Skin of body (tissue), 2 donors: ENCODE results near the gene PLAGL2. TPM values are rescaled to one million over a fixed set of nuclear protein-coding genes. Genes with fewer than 3 reads are reported as not detected.
"Not testable (repeated sequence)": the region's sequence is repeated elsewhere in the genome, so short reads cannot be mapped to it uniquely, and the experiment has no call there.

Experiments used
- DNase-seq: peaks from one replicate; lab custom pipeline; 2025; lab: John Stamatoyannopoulos, UW
- total RNA-seq: library from RNA; depleted of rRNA; stranded (reverse); fragments of >200 nt; gene quantifications from one replicate; pipeline ENCODE4 v1.2.3, GENCODE V29; 2014

The PLAGL2 gene
- total RNA-seq, 1 donor from 2014 or later, result 6.4 TPM

DNA sequence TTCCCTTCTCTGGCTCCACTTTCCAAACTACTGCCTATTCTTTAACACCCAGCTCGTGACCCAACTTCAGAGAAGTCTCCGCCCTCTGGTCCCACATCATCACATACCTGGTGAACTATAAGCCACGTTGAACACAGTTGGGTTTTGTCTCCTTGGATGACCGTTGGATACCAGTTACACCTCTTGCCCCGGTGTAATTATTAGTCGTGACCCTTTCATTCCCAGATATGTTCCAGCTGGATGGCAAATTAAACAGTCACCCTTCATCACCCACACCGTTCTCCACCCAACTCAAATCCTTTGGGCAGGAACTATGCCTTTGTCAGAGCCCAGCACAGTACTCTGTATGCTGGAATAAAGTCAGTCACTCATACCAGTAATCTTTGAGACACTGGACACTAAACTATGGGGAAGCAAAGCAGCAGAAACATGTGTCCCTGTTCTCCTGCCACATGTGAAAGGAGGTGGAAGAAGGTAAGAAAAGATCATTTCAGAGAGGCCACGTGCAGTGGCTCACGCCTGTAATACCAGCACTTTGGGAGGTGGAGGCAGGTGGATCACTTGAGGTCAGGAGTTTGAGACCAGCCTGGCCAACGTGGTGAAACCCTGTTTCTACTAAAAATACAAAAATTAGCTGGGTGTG, 22.5 kb downstream of the PLAGL2 start:
- no peak for DNase-seq

- DNase-seq, result no peak
Measured at GRCh38 chr20:32183947-32184635, 23.5 kb downstream of the PLAGL2 start.

DNA sequence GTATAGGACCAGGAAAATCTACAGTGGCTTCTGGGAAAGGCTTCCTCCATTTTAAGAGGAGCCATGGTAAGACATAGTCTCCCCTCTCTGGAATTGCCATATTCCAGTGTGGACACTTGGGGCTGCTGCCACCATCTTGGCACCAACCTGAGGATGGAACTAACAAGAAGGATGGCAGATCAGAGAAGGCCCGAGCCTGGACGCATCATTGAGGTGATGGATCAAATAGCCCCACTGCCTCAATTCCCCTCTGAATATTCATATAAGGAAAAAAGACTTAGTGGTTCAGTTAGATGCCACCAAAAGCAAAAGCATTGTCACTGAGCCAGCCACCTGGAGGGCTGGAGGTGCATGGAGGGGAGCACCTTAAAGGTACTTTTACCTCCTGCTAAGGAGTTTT, 25.9 kb downstream of the PLAGL2 start:
- DNase-seq, result no peak

DNA sequence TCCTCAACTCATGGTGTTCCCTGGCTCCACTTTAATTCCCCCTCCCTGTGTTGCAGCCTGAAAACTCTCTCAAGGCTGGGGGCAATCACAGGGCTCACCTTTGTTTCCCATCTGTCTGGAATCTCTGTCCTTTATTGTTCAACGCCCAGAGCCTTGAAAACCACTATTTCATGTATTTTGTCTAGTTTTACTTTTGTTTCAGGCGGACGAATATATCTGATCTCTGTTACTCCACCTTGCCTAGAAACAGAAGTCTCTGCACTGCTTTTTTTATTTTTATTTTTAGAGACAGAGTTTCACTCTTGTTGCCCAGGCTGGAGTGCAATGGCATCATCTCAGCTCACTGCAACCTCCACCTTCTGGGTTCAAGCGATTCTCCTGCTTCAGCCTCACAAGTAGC, 27.6 kb downstream of the PLAGL2 start:
- no peak for DNase-seq

- no peak for DNase-seq
Measured at GRCh38 chr20:32179515-32179914, 28.0 kb downstream of the PLAGL2 start.

DNA sequence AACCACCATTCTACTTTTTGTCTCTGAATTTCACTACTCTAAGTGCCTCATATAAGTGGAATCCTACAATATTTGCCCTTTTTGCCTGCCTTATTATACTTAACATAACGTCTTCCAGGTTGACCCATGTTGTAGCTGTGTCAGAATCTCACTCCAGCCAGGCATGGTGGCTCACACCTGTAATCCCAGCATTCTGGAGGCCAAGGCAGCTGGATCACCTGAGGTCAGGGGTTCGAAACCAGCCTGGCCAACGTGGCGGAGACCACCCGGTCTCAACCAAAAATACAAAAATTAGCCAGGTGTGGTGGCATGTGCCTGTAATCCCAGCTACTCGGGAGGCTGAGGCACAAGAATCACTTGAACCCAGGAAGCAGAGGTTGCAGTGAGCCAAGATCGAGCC, 29.8 kb downstream of the PLAGL2 start:
- DNase-seq, result not testable (repeated sequence)

DNA sequence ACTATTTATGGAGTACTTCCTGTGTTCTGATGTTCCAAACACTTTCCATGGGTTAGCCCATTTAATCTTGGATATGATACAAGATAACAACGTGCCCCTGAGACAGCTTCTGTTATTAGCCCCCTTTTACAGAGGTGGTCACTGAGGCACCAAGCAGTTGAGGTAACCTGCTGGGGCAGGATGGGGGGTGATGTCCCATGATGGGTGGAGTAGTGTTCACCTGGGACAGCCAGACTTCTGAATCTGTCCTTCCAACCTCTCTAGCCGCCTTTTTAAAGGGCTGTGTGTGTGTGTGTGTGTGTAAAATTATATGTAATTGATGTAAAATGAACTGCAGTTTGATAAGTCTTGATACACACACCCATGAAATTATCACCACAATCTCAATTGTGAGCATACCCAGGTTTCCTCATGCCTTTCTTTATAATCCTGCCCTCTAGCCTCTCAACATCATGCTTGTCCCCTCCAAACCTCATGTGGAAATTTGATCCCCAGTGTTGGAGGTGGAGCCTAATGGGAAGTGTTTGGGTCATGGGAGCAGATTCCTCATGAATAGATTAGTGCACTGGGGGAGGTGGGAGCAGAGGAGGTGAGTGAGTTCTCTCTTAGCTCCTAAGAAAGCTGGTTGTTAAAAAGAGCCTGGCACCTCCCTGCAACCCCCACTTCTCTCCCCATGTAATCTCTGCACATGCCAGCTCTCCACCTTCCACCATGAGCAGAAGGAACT, 39.2 kb downstream of the PLAGL2 start:
- DNase-seq, result no peak

DNA sequence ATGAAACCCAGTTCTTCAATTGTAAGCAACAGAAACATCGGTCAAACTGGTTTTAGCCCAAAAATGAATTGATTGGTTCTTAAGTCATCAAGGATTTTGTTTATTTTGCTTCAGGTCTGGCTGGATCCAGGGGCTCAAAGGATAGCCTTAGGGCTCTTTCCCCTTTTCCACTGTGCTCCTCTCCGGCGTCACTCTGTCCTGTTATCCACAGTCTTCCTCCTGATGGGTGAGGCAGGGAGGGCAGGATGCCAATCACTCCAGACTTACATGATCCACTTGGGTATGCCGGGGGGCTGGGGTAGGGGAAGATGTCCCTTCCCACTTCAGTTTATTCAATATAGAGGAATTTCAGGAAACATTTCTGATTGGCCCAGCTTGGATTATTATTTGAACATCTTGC, 40.0 kb downstream of the PLAGL2 start:
- DNase-seq, result no peak

DNA sequence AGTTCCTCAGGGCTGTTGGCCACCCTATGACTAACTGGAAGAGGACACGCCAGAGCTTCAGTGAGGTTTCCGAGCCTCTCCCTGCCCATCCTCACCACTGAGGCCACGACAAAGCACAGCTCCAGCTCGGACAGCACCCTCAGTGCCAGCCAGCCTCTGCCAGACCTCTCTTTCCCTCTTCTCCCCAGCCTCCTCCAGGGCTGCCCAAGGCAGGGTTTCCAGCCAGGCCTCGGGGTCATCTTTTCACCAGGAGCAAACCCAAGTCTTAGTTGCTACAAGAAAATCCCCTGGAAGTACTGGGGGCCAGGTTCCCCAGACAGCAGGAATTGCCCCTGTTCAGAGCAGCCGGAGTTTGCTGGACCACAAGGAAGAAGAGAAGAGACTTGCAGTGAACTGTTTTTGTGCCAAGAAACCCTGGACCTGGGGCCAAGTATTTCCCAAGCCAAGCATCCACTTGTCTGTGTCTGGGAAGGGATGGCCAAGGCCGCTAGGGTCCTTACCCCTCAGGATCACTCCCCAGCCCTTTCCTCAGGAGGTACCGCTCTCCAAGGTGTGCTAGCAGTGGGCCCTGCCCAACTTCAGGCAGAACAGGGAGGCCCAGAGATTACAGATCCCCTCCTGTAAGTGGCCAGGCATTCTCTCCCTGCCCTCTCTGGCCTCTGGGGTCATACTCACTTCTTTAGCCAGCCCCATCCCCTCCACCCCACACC, 41.6 kb downstream of the PLAGL2 start:
- no peak for DNase-seq

- no peak for DNase-seq
Measured at GRCh38 chr20:32164984-32165735, 42.4 kb downstream of the PLAGL2 start.

GRCh38 chr20:32163951-32164350, 43.6 kb downstream of the PLAGL2 start:
- DNase-seq, result no peak

DNA sequence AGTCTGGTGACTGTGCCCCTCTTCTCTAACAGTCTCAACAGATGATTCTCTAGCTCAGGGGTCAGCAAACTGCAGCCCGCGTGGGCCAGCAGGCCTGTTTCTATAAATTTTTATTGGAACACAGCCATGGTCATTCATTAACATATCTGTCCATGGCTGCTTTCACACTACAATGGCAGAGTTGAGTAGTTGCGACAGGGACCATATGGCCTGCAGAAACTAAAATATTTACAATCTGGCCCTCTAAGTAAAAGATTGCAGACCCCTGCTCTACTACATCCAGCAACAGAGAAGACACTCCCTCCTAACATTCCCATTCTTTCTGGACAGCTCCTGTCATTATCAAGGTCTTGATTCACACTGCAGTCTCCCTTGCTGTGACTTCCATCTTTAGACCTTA, 45.2 kb downstream of the PLAGL2 start:
- DNase-seq, result no peak

DNA sequence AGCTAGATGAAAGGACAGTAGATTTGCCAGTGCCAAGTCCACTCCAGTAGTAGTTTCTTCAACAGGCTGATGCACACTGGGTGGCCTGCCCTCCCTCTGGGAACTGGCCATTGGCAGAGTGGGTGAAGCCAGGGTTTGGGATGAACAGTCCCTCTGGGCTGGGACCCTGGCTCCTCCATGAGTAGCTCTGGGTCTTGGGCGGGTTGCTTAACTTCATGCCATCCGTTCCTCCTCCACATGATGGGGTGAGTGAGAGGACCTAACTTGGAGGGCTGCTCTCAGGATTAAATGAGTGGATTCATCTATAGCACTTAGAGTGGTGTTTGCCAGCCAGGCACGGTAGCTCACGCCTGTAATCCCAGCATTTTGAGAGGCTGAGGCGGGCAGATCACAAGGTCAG, 47.2 kb downstream of the PLAGL2 start:
- DNase-seq, result no peak

- DNase-seq, result no peak
Measured at GRCh38 chr20:32159766-32160221, 47.7 kb downstream of the PLAGL2 start.

DNA sequence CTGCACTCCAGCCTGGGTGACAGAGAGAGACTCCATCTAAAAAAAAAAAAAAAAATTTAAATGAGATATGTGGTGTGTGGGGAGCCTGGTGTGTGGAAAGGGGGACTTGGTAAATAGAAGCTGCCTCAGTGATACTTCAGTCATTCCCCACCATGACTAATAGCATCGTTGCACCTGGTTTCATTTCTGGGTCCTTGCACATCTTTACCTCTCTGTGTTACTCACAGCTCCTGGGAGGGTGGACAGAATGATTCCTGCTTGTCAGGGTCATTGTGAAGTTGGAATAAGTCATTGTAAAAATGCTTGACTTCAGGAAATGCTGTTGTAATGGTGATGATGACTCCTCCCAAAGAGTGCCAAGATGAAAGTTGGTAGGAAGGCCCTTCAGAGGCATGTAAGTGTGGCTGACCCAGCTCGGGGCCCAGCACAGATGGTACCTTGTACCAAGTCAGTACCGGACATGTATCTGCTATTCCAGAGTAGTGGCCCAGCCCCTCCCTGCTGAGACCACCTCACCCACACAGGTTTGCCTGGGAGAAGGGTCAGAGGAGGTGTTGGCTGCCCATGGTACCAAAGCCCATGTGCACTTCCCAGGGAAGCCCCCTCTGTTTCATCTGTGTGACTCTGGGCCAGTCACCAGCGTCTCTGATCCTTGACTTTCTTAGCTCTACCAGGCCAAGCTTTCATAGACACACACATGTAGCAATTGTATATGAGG, 48.4 kb downstream of the PLAGL2 start:
- DNase-seq, result no peak

- DNase-seq, result no peak
Measured at GRCh38 chr20:32158351-32158750, 49.2 kb downstream of the PLAGL2 start.

GRCh38 chr20:32157611-32158010, 49.9 kb downstream of the PLAGL2 start:
- DNase-seq, result no peak

DNA sequence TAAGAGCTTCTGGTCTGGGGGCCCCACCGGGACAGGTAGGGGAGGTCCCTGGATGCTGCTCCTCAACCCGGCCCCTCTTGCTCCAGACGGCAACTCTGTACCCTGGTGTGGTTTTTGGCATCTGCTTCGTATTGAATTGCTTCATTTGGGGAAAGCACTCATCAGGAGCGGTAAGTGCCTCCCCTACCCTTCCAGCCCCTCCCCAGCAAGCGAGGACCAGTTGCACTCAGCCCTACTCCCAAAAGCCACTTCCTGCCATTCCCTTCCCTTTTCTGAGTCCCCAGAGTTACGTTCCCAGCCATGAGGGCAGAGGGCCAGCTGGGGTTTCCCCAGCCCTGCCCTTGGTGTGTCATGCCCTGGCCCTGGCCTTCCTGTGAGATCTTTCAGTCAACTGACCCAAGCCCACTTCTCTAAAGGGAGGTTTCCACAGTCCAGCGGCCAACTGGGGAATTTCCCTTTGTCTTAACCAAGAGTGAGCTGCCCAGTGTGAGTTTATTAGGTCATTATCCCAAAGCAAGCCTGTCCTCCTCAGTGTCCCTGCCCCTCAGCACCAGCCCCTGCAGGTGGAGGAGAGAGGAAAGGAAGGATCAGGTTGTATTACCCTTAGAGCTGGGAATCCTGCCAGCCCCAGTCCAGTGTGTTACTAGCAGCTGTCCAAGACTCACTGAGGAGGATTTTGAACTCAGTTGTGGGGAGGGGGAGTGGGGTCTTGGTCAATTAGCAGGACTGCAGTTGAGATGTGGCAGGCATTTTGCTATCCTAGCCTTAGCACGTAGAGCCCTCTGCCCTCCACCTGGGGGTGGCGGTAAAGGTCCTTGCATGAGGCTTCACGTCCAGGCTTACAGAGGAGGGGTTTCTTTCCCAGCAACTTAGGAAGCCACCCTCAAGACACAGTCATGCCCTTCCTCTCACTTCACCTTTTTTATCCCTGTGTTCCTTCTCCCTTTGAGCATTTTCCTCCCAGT, 52.2 kb downstream of the PLAGL2 start:
- DNase-seq, result peak; percentile 31

DNA sequence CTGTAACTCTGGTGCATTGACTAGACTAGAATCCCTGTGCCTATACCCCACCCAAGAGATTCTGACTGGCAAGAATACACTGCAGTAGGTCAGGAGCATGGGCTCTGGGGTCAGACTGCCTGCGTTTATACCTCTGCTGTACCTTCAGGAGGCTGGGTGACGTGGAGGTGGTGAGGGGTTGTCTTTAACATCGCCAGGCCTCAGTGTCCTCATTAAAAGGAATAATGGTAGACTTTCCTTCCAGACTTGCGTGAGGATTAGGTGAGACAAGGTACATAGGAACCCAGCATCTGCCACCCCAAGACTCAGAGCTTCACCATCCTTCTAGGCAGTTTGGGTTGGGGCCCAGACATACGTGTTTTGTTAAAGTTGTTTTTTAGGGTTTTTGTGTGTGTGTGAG, 53.8 kb downstream of the PLAGL2 start:
- no peak for DNase-seq
